ENCODE results near the gene PCDHA1.

GRCh38 chr5:140992828-140993227, 206.9 kb downstream of the PCDHA1 start:
- no peak for TF ChIP-seq POLR2A (IDR thresholded peaks at IDR 0.05)
- TF ChIP-seq CTCF (IDR thresholded peaks at IDR 0.05), result no peak
- TF ChIP-seq EP300 (IDR thresholded peaks at IDR 0.05), result no peak
